ENCODE data around the gene ANXA10. TPM values are rescaled to one million over a fixed set of nuclear protein-coding genes. Genes with fewer than 3 reads are reported as not detected.

ANXA10 gene
- total RNA-seq, 1 experiment from 2014 or later = not detected

DNA sequence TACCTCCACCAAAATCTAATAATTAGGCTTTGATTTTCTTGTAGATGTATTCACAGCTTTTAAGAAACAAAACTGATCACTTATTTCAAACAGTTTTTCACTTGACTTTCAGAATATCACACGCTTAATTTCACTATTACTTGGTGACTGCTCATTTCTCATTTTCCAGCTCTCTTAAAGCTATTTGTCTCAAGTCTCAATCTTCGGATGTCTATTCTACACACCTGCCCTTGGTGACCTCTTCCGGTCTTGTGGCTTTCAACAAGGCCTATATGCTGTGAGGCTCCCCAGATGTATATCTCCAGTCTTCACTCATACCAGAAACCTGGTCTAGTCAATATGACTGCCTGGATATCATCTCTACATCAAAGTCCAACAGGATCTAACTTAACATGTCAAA is 34.9 kb upstream of the ANXA10 start:
- no peak overlapping the region for H3K4me3 ChIP-seq (ENCODE audit: low read depth in 2 of 2, low read length in 2 of 2)
- no peaks in the 10 kb centered on the region for H3K4me1 ChIP-seq (ENCODE audit: control insufficient read depth, insufficient read depth, low read length)
- no peak for ATAC-seq
- DNase-seq (ENCODE audit: low read depth, low spot score) = no peak
- in situ Hi-C loops (cut with HindIII; ENCODE audit: low pct_unique_long_range_greater_than_20kb, low sequenced_read_pairs) = no loop called here
- no TSS peak for BruUV-seq (replicated peaks)
- H3K9me3 ChIP-seq (ENCODE audit: control insufficient read depth, insufficient read depth, low read depth, low read length) = no peaks in the 10 kb centered on the region
- ChIA-PET CTCF (no interaction called here), POLR2A (no interaction called here)
- H3K36me3 ChIP-seq (ENCODE audit: control insufficient read depth, insufficient read depth, low read length) = no peaks in the 10 kb centered on the region
- TF ChIP-seq, protein P1, sequence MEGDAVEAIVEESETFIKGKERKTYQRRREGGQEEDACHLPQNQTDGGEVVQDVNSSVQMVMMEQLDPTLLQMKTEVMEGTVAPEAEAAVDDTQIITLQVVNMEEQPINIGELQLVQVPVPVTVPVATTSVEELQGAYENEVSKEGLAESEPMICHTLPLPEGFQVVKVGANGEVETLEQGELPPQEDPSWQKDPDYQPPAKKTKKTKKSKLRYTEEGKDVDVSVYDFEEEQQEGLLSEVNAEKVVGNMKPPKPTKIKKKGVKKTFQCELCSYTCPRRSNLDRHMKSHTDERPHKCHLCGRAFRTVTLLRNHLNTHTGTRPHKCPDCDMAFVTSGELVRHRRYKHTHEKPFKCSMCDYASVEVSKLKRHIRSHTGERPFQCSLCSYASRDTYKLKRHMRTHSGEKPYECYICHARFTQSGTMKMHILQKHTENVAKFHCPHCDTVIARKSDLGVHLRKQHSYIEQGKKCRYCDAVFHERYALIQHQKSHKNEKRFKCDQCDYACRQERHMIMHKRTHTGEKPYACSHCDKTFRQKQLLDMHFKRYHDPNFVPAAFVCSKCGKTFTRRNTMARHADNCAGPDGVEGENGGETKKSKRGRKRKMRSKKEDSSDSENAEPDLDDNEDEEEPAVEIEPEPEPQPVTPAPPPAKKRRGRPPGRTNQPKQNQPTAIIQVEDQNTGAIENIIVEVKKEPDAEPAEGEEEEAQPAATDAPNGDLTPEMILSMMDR (IDR thresholded peaks at IDR 0.05) = no peak
- TF ChIP-seq SIN3A (IDR thresholded peaks at IDR 0.05; ENCODE audit: borderline replicate concordance, insufficient read depth, low read depth, low read length) = no peak
- TF ChIP-seq POLR2AphosphoS5 (IDR thresholded peaks at IDR 0.05; ENCODE audit: low read depth, low read length) = no peak
- TF ChIP-seq TCF7L2 (IDR thresholded peaks at IDR 0.05; ENCODE audit: low read depth, low read length) = no peak
- TF ChIP-seq, protein P2, sequence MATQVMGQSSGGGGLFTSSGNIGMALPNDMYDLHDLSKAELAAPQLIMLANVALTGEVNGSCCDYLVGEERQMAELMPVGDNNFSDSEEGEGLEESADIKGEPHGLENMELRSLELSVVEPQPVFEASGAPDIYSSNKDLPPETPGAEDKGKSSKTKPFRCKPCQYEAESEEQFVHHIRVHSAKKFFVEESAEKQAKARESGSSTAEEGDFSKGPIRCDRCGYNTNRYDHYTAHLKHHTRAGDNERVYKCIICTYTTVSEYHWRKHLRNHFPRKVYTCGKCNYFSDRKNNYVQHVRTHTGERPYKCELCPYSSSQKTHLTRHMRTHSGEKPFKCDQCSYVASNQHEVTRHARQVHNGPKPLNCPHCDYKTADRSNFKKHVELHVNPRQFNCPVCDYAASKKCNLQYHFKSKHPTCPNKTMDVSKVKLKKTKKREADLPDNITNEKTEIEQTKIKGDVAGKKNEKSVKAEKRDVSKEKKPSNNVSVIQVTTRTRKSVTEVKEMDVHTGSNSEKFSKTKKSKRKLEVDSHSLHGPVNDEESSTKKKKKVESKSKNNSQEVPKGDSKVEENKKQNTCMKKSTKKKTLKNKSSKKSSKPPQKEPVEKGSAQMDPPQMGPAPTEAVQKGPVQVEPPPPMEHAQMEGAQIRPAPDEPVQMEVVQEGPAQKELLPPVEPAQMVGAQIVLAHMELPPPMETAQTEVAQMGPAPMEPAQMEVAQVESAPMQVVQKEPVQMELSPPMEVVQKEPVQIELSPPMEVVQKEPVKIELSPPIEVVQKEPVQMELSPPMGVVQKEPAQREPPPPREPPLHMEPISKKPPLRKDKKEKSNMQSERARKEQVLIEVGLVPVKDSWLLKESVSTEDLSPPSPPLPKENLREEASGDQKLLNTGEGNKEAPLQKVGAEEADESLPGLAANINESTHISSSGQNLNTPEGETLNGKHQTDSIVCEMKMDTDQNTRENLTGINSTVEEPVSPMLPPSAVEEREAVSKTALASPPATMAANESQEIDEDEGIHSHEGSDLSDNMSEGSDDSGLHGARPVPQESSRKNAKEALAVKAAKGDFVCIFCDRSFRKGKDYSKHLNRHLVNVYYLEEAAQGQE (IDR thresholded peaks at IDR 0.05; ENCODE audit: insufficient read depth in 1 of 2, low read depth in 2 of 2, low read length in 1 of 2) = no peak
- H3K27ac ChIP-seq (ENCODE audit: low read length) = no peak overlapping the region
- intact Hi-C loops (cut with micrococcal nuclease; ENCODE audit: unreplicated experiment) = no loop called here
- H3K27me3 ChIP-seq (ENCODE audit: control insufficient read depth, insufficient read depth, low read length) = no peaks in the 10 kb centered on the region

DNA sequence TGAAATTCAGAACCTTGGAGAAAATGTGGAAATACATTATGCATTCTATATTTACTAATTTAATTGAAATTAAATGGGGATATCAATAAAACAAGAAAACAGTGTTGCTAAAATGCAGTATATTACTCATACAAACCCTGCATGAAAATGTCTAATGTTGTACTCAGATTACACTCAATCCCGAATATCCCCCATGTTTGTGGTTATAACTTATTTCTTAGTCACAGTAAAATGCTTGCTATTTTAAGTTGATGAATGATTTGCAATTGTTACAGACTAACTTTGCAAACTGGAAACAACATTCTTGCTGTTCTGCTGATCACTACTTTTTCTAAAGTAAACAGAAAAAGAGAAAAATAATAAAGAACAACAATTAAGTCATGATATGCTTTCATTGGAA is 33.1 kb upstream of the ANXA10 start:
- ATAC-seq = no peak
- POLR2A ChIA-PET = no interaction called here
- H3K27me3 ChIP-seq (ENCODE audit: control insufficient read depth, insufficient read depth, low read length) = no peaks in the 10 kb centered on the region
- no peaks in the 10 kb centered on the region for H3K4me1 ChIP-seq (ENCODE audit: control insufficient read depth, insufficient read depth, low read length)
- intact Hi-C loops (cut with micrococcal nuclease; ENCODE audit: unreplicated experiment) = no loop called here
- no peaks in the 10 kb centered on the region for H3K9me3 ChIP-seq (ENCODE audit: control insufficient read depth, insufficient read depth, low read depth, low read length)
- in situ Hi-C loops (cut with HindIII; ENCODE audit: low pct_unique_long_range_greater_than_20kb, low sequenced_read_pairs) = no loop called here
- CTCF ChIA-PET = no interaction called here
- TF ChIP-seq POLR2AphosphoS5 (IDR thresholded peaks at IDR 0.05; ENCODE audit: low read depth, low read length) = no peak
- no peak for TF ChIP-seq TCF7L2 (IDR thresholded peaks at IDR 0.05; ENCODE audit: low read depth, low read length)
- no peak for TF ChIP-seq SIN3A (IDR thresholded peaks at IDR 0.05; ENCODE audit: borderline replicate concordance, insufficient read depth, low read depth, low read length)
- TF ChIP-seq, protein P1 (IDR thresholded peaks at IDR 0.05) = no peak
- DNase-seq (ENCODE audit: low read depth, low spot score) = no peak
- no peaks in the 10 kb centered on the region for H3K36me3 ChIP-seq (ENCODE audit: control insufficient read depth, insufficient read depth, low read length)
- no TSS peak for BruUV-seq (replicated peaks)
- no peak overlapping the region for H3K27ac ChIP-seq (ENCODE audit: low read length)
- no peak overlapping the region for H3K4me3 ChIP-seq (ENCODE audit: low read depth in 2 of 2, low read length in 2 of 2)
